Natural killer cell (primary cell): ENCODE data around the gene RPL19. TPM values are rescaled to one million over a fixed set of nuclear protein-coding genes. Genes with fewer than 3 reads are reported as not detected.

Experiments used
- ATAC-seq, 3 donors: fragments of 150-1000 bp in 2 of 3; fragments of 200-7000 bp in 1 of 3; cut with Tn5 transposase; 1 replicate in 1 of 3; 2 replicates in 2 of 3; pipeline ENCODE4 v1.10.0; 2021; ENCODE audit warnings: mild to moderate bottlenecking in 2 of 3, moderate library complexity in 2 of 3
- DNase-seq, 2 donors: peaks; one replicate each; pipeline versions ENCODE4 v3.0.0 to v3.0.0-alpha.2; 2013 to 2021; ENCODE audit warnings: mixed read lengths in 1 of 2
- H3K27ac ChIP-seq: one replicate; pipeline ENCODE4 v1.5.1; 2013; ENCODE audit warnings: mild to moderate bottlenecking, low read length
- H3K27me3 ChIP-seq: one replicate; pipeline ENCODE4 v1.6.1; 2013; ENCODE audit warnings: low read length; ENCODE audit not compliant: control insufficient read depth, insufficient read depth
- H3K36me3 ChIP-seq: one replicate; pipeline ENCODE4 v1.6.1; 2013; ENCODE audit warnings: low read length; ENCODE audit not compliant: control insufficient read depth, insufficient read depth
- H3K4me1 ChIP-seq: one replicate; pipeline ENCODE4 v1.6.1; 2013; ENCODE audit warnings: low read length; ENCODE audit not compliant: control insufficient read depth, insufficient read depth
- H3K4me3 ChIP-seq: one replicate; pipeline ENCODE4 v1.5.1; 2013; ENCODE audit warnings: low read length
- H3K9me3 ChIP-seq: one replicate; pipeline ENCODE4 v1.6.1; 2013; ENCODE audit warnings: low read length; ENCODE audit not compliant: control insufficient read depth, insufficient read depth
- H3K27ac Mint-ChIP-seq, 2 donors: one replicate each; pipeline ENCODE4 v1.8.0; 2022; ENCODE audit warnings: mild to moderate bottlenecking in 2 of 2, mixed read lengths in 2 of 2, moderate library complexity in 1 of 2
- H3K27me3 Mint-ChIP-seq, 2 donors: one replicate each; pipeline ENCODE4 v1.8.0; 2022; ENCODE audit warnings: low read depth in 2 of 2, mixed read lengths in 2 of 2
- H3K36me3 Mint-ChIP-seq: one replicate; pipeline ENCODE4 v1.8.0; 2022; ENCODE audit warnings: mixed read lengths
- H3K4me1 Mint-ChIP-seq, 2 donors: one replicate each; pipeline ENCODE4 v1.8.0; 2022; ENCODE audit warnings: mixed read lengths in 2 of 2
- H3K4me3 Mint-ChIP-seq: one replicate; pipeline ENCODE4 v1.8.0; 2022; ENCODE audit warnings: mild to moderate bottlenecking, moderate library complexity, mixed read lengths
- H3K9me3 Mint-ChIP-seq, 2 donors: one replicate each; pipeline ENCODE4 v1.8.0; 2022; ENCODE audit warnings: mixed read lengths in 2 of 2
- CTCF ChIP-seq: fragments of 200-600 bp; IDR thresholded peaks from one replicate; pipeline ENCODE4 v1.8.0; 2022; ENCODE audit warnings: antibody characterized with exemption
- WGBS: methylation state at CpG from one replicate; pipeline ENCODE4 v1.1.7; 2013; ENCODE audit warnings: missing lambda C conversion rate; ENCODE audit not compliant: insufficient coverage; 5-methylcytosine and 5-hydroxymethylcytosine counted together
- intact Hi-C: fragments of 100-400 bp; cut with micrococcal nuclease; formaldehyde crosslinking; loops from one replicate; pipeline ENCODE4 v1.14.2; 2022
- total RNA-seq, 4 donors: library from RNA; stranded (reverse); fragments of 120-200 nt in 1 of 4; gene quantifications; one replicate each; pipeline versions ENCODE4 v1.2.3 to v1.2.4, GENCODE V29; 2013 to 2022

Gene RPL19
- total RNA-seq, 3 donors from 2014 or later (not counting 1 experiment from before 2014, with no cell fraction given): 1,182 to 1,484 (median 1,482) TPM

GRCh38 chr17:39173526-39174274, 26.4 kb upstream of the RPL19 start:
- no peaks in the 10 kb centered on the region for H3K36me3 Mint-ChIP-seq
- Histone ChIP-seq H3K4me1 (peaks cover 7% of the 10 kb centered on the region), H3K9me3 (no peaks in the 10 kb centered on the region), H3K36me3 (peaks cover 26% of the 10 kb centered on the region), H3K27me3 (no peaks in the 10 kb centered on the region), H3K27ac (no peak overlapping the region), H3K4me3 (no peak overlapping the region)
- no peak for ATAC-seq
- intact Hi-C loops: no loop called here
- 64% methylated on average over 10 of the region's 10 CpGs for WGBS
- TF ChIP-seq CTCF: no peak
- no peaks in the 10 kb centered on the region for H3K9me3 Mint-ChIP-seq
- H3K4me3 Mint-ChIP-seq: no peak overlapping the region
- H3K4me1 Mint-ChIP-seq: peaks cover 0 to 15% of the 10 kb centered on the region in 2 donors
- DNase-seq: no peak
- H3K27ac Mint-ChIP-seq: peak overlapping the region in 1 of 2 donors; percentile 24
- no peaks in the 10 kb centered on the region for H3K27me3 Mint-ChIP-seq

GRCh38 chr17:39174920-39175694, 25.0 kb upstream of the RPL19 start:
- H3K9me3 Mint-ChIP-seq: no peaks in the 10 kb centered on the region
- Histone ChIP-seq H3K27me3 (no peaks in the 10 kb centered on the region), H3K27ac (no peak overlapping the region), H3K36me3 (peaks cover 26% of the 10 kb centered on the region), H3K4me3 (no peak overlapping the region), H3K9me3 (no peaks in the 10 kb centered on the region), H3K4me1 (peaks cover 7% of the 10 kb centered on the region)
- no peaks in the 10 kb centered on the region for H3K27me3 Mint-ChIP-seq
- peak; percentile 92 for TF ChIP-seq CTCF
- peak; percentile 80 to 96 (median 94) for ATAC-seq
- H3K36me3 Mint-ChIP-seq: no peaks in the 10 kb centered on the region
- H3K4me1 Mint-ChIP-seq: peaks cover 0 to 15% of the 10 kb centered on the region in 2 donors
- 68% methylated on average over 35 of the region's 35 CpGs for WGBS
- peak; percentile 75 to 93 for DNase-seq
- H3K27ac Mint-ChIP-seq: no peak overlapping the region
- intact Hi-C loops: loop anchor here (1.0 kb wide), 2 partner anchors 106 to 192 kb away; no protein-coding TSS in a partner anchor
- H3K4me3 Mint-ChIP-seq: no peak overlapping the region

GRCh38 chr17:39175695-39176093, 24.4 kb upstream of the RPL19 start:
- WGBS: 87% methylated on average over 10 of the region's 10 CpGs
- DNase-seq (no peak), ATAC-seq (no peak)
- peaks cover 0 to 15% of the 10 kb centered on the region in 2 donors for H3K4me1 Mint-ChIP-seq
- H3K27ac Mint-ChIP-seq: no peak overlapping the region
- intact Hi-C loops: loop anchor here (1.0 kb wide), 2 partner anchors 106 to 192 kb away; no protein-coding TSS in a partner anchor
- Histone ChIP-seq H3K4me1 (peaks cover 7% of the 10 kb centered on the region), H3K4me3 (no peak overlapping the region), H3K9me3 (no peaks in the 10 kb centered on the region), H3K27ac (no peak overlapping the region), H3K36me3 (peaks cover 26% of the 10 kb centered on the region), H3K27me3 (no peaks in the 10 kb centered on the region)
- H3K27me3 Mint-ChIP-seq: no peaks in the 10 kb centered on the region
- TF ChIP-seq CTCF: no peak
- H3K36me3 Mint-ChIP-seq: no peaks in the 10 kb centered on the region
- H3K4me3 Mint-ChIP-seq: no peak overlapping the region
- no peaks in the 10 kb centered on the region for H3K9me3 Mint-ChIP-seq
